Effector CD4-positive, alpha-beta T cell (primary cell): ENCODE measurements around the gene PLD6.

ENCODE experiments used
- DNase-seq: peaks from one replicate; pipeline ENCODE4 v3.0.0-alpha.2; 2020

PLD6 gene

GRCh38 chr17:17153071-17153470, 53.1 kb downstream of the PLD6 start:
- no peak for DNase-seq

GRCh38 chr17:17152385-17152784, 53.7 kb downstream of the PLD6 start:
- no peak for DNase-seq

GRCh38 chr17:17151962-17152361, 54.2 kb downstream of the PLD6 start:
- DNase-seq: no peak

GRCh38 chr17:17151541-17151940, 54.6 kb downstream of the PLD6 start:
- DNase-seq: no peak

- DNase-seq: no peak
Measured at GRCh38 chr17:17151055-17151454, 55.1 kb downstream of the PLD6 start.
